Stomach (tissue), 4 donors: ENCODE data around the gene GNAT3.

Experiments
- POLR2A ChIP-seq, 4 donors: fragments of 450-650 bp; IDR thresholded peaks; one replicate each; pipeline ENCODE4 v1.6.1; 2016; ENCODE audit warnings: antibody characterized with exemption in 4 of 4, control low read depth in 2 of 4, mild to moderate bottlenecking in 1 of 4, moderate library complexity in 1 of 4
- POLR2AphosphoS5 ChIP-seq, 3 donors: sonication (generic); formaldehyde crosslinking; IDR thresholded peaks; one replicate each; pipeline ENCODE4 v1.6.1; 2016; ENCODE audit warnings: antibody characterized with exemption in 3 of 3
- TF ChIP-seq, protein P1 (sequence below), 7 experiments: fragments of 450-650 bp in 4 of 7; fragments of 200-600 bp in 3 of 7; sonication (generic) in 3 of 7; IDR thresholded peaks; one replicate each; pipeline ENCODE4 v1.5.1; 2016 to 2019; ENCODE audit warnings: antibody characterized with exemption in 7 of 7, control low read depth in 2 of 7, mild to moderate bottlenecking in 1 of 7

DNA sequence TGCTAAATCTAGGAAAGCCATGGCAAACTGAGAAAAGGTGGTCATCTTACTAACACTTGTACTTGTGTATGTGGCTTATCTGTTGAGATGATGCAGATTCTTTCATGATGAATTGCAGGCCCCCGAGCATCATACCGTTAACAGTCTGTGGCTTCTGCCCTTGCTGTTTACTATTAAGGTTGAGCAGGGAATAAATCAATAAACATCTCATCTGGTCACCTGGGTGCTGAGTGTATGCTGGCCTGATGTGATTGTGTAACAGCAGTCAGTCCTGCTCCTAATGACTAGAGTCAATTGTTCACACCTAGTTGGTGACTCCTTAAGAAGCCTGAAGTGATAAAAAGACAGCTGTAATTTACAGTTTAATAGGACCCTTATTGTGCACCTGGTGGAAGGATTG, 8.3 kb upstream of the GNAT3 start:
- TF ChIP-seq, protein P1, sequence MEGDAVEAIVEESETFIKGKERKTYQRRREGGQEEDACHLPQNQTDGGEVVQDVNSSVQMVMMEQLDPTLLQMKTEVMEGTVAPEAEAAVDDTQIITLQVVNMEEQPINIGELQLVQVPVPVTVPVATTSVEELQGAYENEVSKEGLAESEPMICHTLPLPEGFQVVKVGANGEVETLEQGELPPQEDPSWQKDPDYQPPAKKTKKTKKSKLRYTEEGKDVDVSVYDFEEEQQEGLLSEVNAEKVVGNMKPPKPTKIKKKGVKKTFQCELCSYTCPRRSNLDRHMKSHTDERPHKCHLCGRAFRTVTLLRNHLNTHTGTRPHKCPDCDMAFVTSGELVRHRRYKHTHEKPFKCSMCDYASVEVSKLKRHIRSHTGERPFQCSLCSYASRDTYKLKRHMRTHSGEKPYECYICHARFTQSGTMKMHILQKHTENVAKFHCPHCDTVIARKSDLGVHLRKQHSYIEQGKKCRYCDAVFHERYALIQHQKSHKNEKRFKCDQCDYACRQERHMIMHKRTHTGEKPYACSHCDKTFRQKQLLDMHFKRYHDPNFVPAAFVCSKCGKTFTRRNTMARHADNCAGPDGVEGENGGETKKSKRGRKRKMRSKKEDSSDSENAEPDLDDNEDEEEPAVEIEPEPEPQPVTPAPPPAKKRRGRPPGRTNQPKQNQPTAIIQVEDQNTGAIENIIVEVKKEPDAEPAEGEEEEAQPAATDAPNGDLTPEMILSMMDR (IDR thresholded peaks at IDR 0.05), result no peak
- no peak for TF ChIP-seq POLR2A (IDR thresholded peaks at IDR 0.05)
- no peak for TF ChIP-seq POLR2AphosphoS5 (IDR thresholded peaks at IDR 0.05)
